HEK293 (cell line): ENCODE measurements around the gene SMIM1.

Experiments used
- CTCF ChIA-PET: fragments of 350-600 bp; formaldehyde crosslinking; extraction: SDS; loops from one replicate; lab custom pipeline; 2021; ENCODE audit warnings: antibody characterized with exemption; lab: Yijun Ruan, JAX
- POLR2A ChIA-PET: fragments of 300-600 bp; formaldehyde crosslinking; extraction: SDS; loops from one replicate; lab custom pipeline; 2020; ENCODE audit warnings: antibody characterized with exemption, inconsistent platforms; lab: Yijun Ruan, JAX
- H3K27ac ChIP-seq: fragments of 200-500 bp; sonication (Bioruptor generic); 2 replicates; pipeline ENCODE4 v1.5.1; 2014; ENCODE audit warnings: low read depth, low read length, control low read depth, inconsistent platforms; ENCODE audit errors: extremely low read depth
- H3K36me3 ChIP-seq, 2 experiments: fragments of 200-500 bp in 1 of 2; sonication (Bioruptor generic) in 1 of 2; 1 replicate in 1 of 2; 2 replicates in 1 of 2; pipeline ENCODE4 v1.5.1; 2014 to 2017; ENCODE audit warnings: inconsistent platforms in 2 of 2, low read length in 2 of 2; ENCODE audit not compliant: control insufficient read depth in 2 of 2, insufficient read depth in 1 of 2
- H3K4me1 ChIP-seq: fragments of 200-500 bp; sonication (Bioruptor generic); 2 replicates; pipeline ENCODE4 v1.5.1; 2014; ENCODE audit warnings: mild to moderate bottlenecking, low read length, inconsistent platforms; ENCODE audit not compliant: control insufficient read depth, insufficient read depth
- H3K4me3 ChIP-seq: 2 replicates; pipeline ENCODE4 v1.5.1; 2011; ENCODE audit warnings: low read depth, mild to moderate bottlenecking, control low read depth, low read length, moderate library complexity
- H3K9me3 ChIP-seq: fragments of 200-500 bp; sonication (Bioruptor generic); 2 replicates; pipeline ENCODE4 v1.5.1; 2014; ENCODE audit warnings: low read depth, low read length, inconsistent platforms; ENCODE audit not compliant: control insufficient read depth, insufficient read depth
- BCL11B ChIP-seq: fragments of 450-650 bp; formaldehyde crosslinking; IDR thresholded peaks from 2 replicates; pipeline ENCODE4 v1.5.1; 2016; ENCODE audit warnings: low read depth, missing biosample characterization, missing genetic modification characterization
- GLIS2 ChIP-seq: fragments of 450-650 bp; formaldehyde crosslinking; IDR thresholded peaks from 2 replicates; pipeline ENCODE4 v1.5.1; 2016; ENCODE audit warnings: missing biosample characterization, missing genetic modification characterization
- HOXC10 ChIP-seq: sonication (generic); formaldehyde crosslinking; IDR thresholded peaks from 2 replicates; pipeline ENCODE4 v1.8.1; 2023; ENCODE audit warnings: mild to moderate bottlenecking, missing genetic modification reagents
- HOXD13 ChIP-seq: sonication (generic); formaldehyde crosslinking; IDR thresholded peaks from 2 replicates; pipeline ENCODE4 v1.8.0; 2022; ENCODE audit warnings: missing genetic modification reagents, borderline replicate concordance
- MEIS1 ChIP-seq: sonication (generic); formaldehyde crosslinking; IDR thresholded peaks from 2 replicates; pipeline ENCODE4 v1.8.1; 2022; ENCODE audit warnings: missing genetic modification reagents, mild to moderate bottlenecking, borderline replicate concordance
- REPIN1 ChIP-seq: fragments of 450-650 bp; formaldehyde crosslinking; IDR thresholded peaks from 2 replicates; pipeline ENCODE4 v1.5.1; 2017; ENCODE audit warnings: missing biosample characterization, missing genetic modification characterization, low read depth
- TRIM28 ChIP-seq: IDR thresholded peaks from 2 replicates; pipeline ENCODE4 v1.6.1; 2011; ENCODE audit warnings: low read length, control low read depth, borderline replicate concordance
- ZBTB20 ChIP-seq: fragments of 450-650 bp; formaldehyde crosslinking; IDR thresholded peaks from 2 replicates; pipeline ENCODE4 v1.5.1; 2016; ENCODE audit warnings: missing biosample characterization, missing genetic modification characterization
- ZEB2 ChIP-seq: fragments of 450-650 bp; formaldehyde crosslinking; IDR thresholded peaks from 2 replicates; pipeline ENCODE4 v1.5.1; 2016; ENCODE audit warnings: missing biosample characterization, missing genetic modification characterization
- ZFP69B ChIP-seq: fragments of 450-650 bp; formaldehyde crosslinking; IDR thresholded peaks from 2 replicates; pipeline ENCODE4 v1.5.1; 2016; ENCODE audit warnings: missing biosample characterization, missing genetic modification characterization
- ZNF214 ChIP-seq: fragments of 450-650 bp; formaldehyde crosslinking; IDR thresholded peaks from 2 replicates; pipeline ENCODE4 v1.5.1; 2017; ENCODE audit warnings: missing biosample characterization, mild to moderate bottlenecking, missing genetic modification characterization, borderline replicate concordance
- ZNF223 ChIP-seq: fragments of 450-650 bp; formaldehyde crosslinking; IDR thresholded peaks from 2 replicates; pipeline ENCODE4 v1.5.1; 2016; ENCODE audit warnings: missing biosample characterization, missing genetic modification characterization
- ZNF23 ChIP-seq: fragments of 450-650 bp; formaldehyde crosslinking; IDR thresholded peaks from 2 replicates; pipeline ENCODE4 v1.5.1; 2016; ENCODE audit warnings: missing biosample characterization, missing genetic modification characterization, borderline replicate concordance
- ZNF292 ChIP-seq: fragments of 450-650 bp; formaldehyde crosslinking; IDR thresholded peaks from 2 replicates; pipeline ENCODE4 v1.5.1; 2016; ENCODE audit warnings: low read depth, missing biosample characterization, missing genetic modification characterization, borderline replicate concordance
- ZNF510 ChIP-seq: fragments of 450-650 bp; formaldehyde crosslinking; IDR thresholded peaks from 2 replicates; pipeline ENCODE4 v1.5.1; 2018; ENCODE audit warnings: mild to moderate bottlenecking, missing genetic modification characterization, missing biosample characterization; ENCODE audit not compliant: insufficient replicate concordance
- ZNF596 ChIP-seq: fragments of 450-650 bp; IDR thresholded peaks from 2 replicates; pipeline ENCODE4 v1.5.0; 2018; ENCODE audit warnings: missing biosample characterization, mild to moderate bottlenecking, missing genetic modification characterization, moderate library complexity
- ZNF629 ChIP-seq: fragments of 450-650 bp; formaldehyde crosslinking; IDR thresholded peaks from 2 replicates; pipeline ENCODE4 v1.5.1; 2017; ENCODE audit warnings: missing biosample characterization, missing genetic modification characterization
- ZNF670 ChIP-seq: fragments of 450-650 bp; formaldehyde crosslinking; IDR thresholded peaks from 2 replicates; pipeline ENCODE4 v1.5.1; 2016; ENCODE audit warnings: missing biosample characterization, missing genetic modification characterization, low read depth
- ZNF777 ChIP-seq: fragments of 450-650 bp; formaldehyde crosslinking; IDR thresholded peaks from 2 replicates; pipeline ENCODE4 v1.5.1; 2017; ENCODE audit warnings: missing biosample characterization, missing genetic modification characterization, borderline replicate concordance
- TF ChIP-seq, protein P1 (sequence below): fragments of 450-650 bp; formaldehyde crosslinking; IDR thresholded peaks from 2 replicates; pipeline ENCODE4 v1.5.1; 2016; ENCODE audit warnings: missing biosample characterization, missing genetic modification characterization
- TF ChIP-seq, protein P2 (sequence below): fragments of 450-650 bp; formaldehyde crosslinking; IDR thresholded peaks from 2 replicates; pipeline ENCODE4 v1.5.1; 2017; ENCODE audit warnings: missing biosample characterization, missing genetic modification characterization
- TF ChIP-seq, protein P3 (sequence below): fragments of 450-650 bp; formaldehyde crosslinking; IDR thresholded peaks from 2 replicates; pipeline ENCODE4 v1.5.1; 2016; ENCODE audit warnings: missing biosample characterization, missing genetic modification characterization
- TF ChIP-seq, protein P4 (sequence below): fragments of 450-650 bp; formaldehyde crosslinking; IDR thresholded peaks from 2 replicates; pipeline ENCODE4 v1.5.1; 2016; ENCODE audit warnings: missing biosample characterization, missing genetic modification characterization
- TF ChIP-seq, protein P5 (sequence below): fragments of 450-650 bp; formaldehyde crosslinking; IDR thresholded peaks from 2 replicates; pipeline ENCODE4 v1.5.1; 2016; ENCODE audit warnings: missing biosample characterization, missing genetic modification characterization

Gene SMIM1

DNA sequence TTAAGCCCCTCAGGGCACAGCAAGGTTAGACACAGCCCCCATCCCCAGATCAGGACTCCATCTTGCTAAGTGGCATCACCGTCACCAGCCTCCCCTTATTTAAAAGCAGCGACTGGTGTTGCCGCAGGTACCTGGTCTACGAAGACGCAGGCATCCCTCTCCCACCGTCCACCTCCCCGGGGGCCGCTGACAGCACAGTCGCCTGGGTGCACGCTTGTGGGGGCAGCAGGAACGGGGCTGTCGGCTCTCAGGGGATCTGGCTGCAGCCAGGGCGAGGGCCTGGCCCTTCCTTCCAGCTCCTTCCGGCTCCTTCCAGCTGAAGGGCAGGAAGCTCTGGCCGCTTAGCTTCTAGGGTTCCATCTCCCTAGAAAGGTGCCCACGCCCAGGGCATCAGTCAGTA is 37.9 kb upstream of the SMIM1 start (continued):
- TF ChIP-seq, protein P1, sequence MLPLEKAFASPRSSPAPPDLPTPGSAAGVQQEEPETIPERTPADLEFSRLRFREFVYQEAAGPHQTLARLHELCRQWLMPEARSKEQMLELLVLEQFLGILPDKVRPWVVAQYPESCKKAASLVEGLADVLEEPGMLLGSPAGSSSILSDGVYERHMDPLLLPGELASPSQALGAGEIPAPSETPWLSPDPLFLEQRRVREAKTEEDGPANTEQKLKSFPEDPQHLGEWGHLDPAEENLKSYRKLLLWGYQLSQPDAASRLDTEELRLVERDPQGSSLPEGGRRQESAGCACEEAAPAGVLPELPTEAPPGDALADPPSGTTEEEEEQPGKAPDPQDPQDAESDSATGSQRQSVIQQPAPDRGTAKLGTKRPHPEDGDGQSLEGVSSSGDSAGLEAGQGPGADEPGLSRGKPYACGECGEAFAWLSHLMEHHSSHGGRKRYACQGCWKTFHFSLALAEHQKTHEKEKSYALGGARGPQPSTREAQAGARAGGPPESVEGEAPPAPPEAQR = no peak
- TF ChIP-seq GLIS2 (tag by site-specific recombination) (no peak), TRIM28 (no peak), ZNF223 (tag by site-specific recombination) (no peak), ZNF510 (no peak), ZNF596 (no peak)
- TF ChIP-seq, protein P2, sequence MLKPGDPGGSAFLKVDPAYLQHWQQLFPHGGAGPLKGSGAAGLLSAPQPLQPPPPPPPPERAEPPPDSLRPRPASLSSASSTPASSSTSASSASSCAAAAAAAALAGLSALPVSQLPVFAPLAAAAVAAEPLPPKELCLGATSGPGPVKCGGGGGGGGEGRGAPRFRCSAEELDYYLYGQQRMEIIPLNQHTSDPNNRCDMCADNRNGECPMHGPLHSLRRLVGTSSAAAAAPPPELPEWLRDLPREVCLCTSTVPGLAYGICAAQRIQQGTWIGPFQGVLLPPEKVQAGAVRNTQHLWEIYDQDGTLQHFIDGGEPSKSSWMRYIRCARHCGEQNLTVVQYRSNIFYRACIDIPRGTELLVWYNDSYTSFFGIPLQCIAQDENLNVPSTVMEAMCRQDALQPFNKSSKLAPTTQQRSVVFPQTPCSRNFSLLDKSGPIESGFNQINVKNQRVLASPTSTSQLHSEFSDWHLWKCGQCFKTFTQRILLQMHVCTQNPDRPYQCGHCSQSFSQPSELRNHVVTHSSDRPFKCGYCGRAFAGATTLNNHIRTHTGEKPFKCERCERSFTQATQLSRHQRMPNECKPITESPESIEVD = no peak
- TF ChIP-seq, protein P3, sequence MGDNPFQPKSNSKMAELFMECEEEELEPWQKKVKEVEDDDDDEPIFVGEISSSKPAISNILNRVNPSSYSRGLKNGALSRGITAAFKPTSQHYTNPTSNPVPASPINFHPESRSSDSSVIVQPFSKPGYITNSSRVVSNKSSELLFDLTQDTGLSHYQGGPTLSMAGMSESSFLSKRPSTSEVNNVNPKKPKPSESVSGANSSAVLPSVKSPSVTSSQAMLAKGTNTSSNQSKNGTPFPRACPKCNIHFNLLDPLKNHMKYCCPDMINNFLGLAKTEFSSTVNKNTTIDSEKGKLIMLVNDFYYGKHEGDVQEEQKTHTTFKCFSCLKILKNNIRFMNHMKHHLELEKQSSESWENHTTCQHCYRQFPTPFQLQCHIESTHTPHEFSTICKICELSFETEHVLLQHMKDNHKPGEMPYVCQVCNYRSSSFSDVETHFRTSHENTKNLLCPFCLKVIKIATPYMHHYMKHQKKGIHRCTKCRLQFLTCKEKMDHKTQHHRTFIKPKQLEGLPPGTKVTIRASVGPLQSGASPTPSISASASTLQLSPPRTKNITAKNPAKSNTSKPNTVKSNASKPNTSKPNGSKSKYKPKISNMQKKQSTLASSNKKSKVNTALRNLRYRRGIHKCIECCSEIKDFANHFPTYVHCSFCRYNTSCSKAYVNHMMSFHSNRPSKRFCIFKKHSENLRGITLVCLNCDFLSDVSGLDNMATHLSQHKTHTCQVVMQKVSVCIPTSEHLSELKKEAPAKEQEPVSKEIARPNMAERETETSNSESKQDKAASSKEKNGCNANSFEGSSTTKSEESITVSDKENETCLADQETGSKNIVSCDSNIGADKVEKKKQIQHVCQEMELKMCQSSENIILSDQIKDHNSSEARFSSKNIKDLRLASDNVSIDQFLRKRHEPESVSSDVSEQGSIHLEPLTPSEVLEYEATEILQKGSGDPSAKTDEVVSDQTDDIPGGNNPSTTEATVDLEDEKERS (tag by site-specific recombination) = no peak

DNA sequence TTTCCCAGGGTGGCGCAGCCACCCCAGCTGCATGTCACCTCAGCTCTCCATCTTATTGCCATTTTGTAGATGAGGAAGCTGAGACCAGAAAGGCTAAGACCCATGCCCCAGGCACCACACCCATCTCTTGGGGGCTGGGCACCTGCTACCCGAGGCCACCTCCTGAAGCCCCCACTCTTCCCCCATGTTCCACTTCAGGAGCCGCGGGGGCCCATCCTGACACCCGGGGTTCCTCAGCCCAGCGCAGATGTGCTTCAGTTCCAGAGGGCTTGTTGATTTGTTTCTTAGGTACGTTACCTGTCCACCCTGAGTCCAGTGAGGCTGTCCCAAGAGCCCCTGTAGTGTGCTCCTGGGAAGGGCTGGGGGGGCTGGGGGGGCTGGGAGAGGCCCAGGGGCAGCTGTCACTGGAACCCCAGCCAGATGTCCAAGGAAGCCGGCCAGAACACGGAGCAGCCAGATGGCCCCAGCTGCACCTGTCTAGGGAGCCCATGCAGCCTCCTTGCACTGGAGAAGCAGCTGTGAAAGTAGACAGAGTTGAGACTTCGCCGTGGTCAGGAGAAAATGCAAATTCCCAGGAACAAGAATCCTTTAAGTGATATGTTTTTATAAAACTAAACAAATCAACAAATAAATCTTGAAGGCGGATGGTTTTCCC is 37.4 kb upstream of the SMIM1 start:
- ChIA-PET POLR2A (no interaction called here), CTCF (interaction anchor here (2.2 kb wide), 1 partner anchor 11 kb away, joined by 10 read pairs; no protein-coding TSS in a partner anchor)
- TF ChIP-seq ZNF670 (no peak), ZNF214 (no peak), REPIN1 (tag by site-specific recombination) (no peak)
- Histone ChIP-seq H3K9me3 (no peaks in the 10 kb centered on the region), H3K4me3 (no peak overlapping the region), H3K4me1 (no peaks in the 10 kb centered on the region), H3K27ac (no peak overlapping the region), H3K36me3 (peaks cover 4 to 100% of the 10 kb centered on the region in 2 experiments; a peak in 2 of 3 replicates)

DNA sequence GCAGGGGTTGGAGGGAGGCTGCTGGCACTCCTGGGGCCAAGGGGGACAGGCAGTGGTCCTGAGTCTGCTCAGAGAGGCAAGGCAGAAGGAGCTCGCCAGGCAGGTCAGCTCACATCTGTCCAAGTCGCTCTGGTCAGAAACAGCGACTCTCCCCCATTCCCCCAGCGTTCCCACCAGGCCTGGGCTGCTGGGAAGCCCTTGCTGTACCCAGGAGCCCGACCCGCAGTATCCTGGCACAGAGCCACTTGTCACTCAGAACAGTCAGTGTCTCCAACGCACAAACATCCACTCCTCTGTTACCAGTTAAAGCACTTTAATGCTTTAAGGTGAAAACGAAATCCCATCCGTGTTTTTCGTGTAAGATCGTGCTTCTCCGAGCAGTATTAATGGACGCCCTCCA is 36.9 kb upstream of the SMIM1 start:
- Histone ChIP-seq H3K9me3 (no peaks in the 10 kb centered on the region), H3K4me1 (no peaks in the 10 kb centered on the region), H3K27ac (no peak overlapping the region), H3K4me3 (no peak overlapping the region), H3K36me3 (peaks cover 8 to 100% of the 10 kb centered on the region in 2 experiments; a peak in 2 of 3 replicates)
- POLR2A ChIA-PET = no interaction called here
- CTCF ChIA-PET = interaction anchor here (0.6 to 2.2 kb wide), 2 partner anchors 11 to 171 kb away, joined by 3 to 10 read pairs; no protein-coding TSS in a partner anchor
- no peak for TF ChIP-seq HOXC10 (CRISPR knock-in tag)
- no peak for TF ChIP-seq ZBTB20 (tag by site-specific recombination)
- no peak for TF ChIP-seq HOXD13 (CRISPR knock-in tag)
- TF ChIP-seq BCL11B (tag by site-specific recombination) = no peak
- no peak for TF ChIP-seq ZNF23 (tag by site-specific recombination)
- no peak for TF ChIP-seq ZNF292 (tag by site-specific recombination)
- TF ChIP-seq ZFP69B = no peak
- TF ChIP-seq, protein P4, sequence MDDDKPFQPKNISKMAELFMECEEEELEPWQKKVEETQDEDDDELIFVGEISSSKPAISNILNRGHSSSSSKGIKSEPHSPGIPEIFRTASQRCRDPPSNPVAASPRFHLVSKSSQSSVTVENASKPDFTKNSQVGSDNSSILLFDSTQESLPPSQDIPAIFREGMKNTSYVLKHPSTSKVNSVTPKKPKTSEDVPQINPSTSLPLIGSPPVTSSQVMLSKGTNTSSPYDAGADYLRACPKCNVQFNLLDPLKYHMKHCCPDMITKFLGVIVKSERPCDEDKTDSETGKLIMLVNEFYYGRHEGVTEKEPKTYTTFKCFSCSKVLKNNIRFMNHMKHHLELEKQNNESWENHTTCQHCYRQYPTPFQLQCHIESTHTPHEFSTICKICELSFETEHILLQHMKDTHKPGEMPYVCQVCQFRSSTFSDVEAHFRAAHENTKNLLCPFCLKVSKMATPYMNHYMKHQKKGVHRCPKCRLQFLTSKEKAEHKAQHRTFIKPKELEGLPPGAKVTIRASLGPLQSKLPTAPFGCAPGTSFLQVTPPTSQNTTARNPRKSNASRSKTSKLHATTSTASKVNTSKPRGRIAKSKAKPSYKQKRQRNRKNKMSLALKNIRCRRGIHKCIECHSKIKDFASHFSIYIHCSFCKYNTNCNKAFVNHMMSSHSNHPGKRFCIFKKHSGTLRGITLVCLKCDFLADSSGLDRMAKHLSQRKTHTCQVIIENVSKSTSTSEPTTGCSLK (tag by site-specific recombination) = no peak
- TF ChIP-seq MEIS1 (CRISPR knock-in tag) = no peak
- TF ChIP-seq, protein P5, sequence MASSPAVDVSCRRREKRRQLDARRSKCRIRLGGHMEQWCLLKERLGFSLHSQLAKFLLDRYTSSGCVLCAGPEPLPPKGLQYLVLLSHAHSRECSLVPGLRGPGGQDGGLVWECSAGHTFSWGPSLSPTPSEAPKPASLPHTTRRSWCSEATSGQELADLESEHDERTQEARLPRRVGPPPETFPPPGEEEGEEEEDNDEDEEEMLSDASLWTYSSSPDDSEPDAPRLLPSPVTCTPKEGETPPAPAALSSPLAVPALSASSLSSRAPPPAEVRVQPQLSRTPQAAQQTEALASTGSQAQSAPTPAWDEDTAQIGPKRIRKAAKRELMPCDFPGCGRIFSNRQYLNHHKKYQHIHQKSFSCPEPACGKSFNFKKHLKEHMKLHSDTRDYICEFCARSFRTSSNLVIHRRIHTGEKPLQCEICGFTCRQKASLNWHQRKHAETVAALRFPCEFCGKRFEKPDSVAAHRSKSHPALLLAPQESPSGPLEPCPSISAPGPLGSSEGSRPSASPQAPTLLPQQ (tag by site-specific recombination) = no peak
- TF ChIP-seq ZNF629 (tag by site-specific recombination) = no peak
- TF ChIP-seq ZNF777 (tag by site-specific recombination) = no peak
- TF ChIP-seq ZEB2 (tag by site-specific recombination) = no peak
